ENCODE data around the gene NETO2. TPM values are rescaled to one million over a fixed set of nuclear protein-coding genes. Genes with fewer than 3 reads are reported as not detected.

Gene NETO2
- total and polyA plus RNA-seq, 2 of the 13 experiments (the other 11 are each of a cell fraction or from before 2014, with no cell fraction given) = 8.2 to 13.5 TPM

DNA sequence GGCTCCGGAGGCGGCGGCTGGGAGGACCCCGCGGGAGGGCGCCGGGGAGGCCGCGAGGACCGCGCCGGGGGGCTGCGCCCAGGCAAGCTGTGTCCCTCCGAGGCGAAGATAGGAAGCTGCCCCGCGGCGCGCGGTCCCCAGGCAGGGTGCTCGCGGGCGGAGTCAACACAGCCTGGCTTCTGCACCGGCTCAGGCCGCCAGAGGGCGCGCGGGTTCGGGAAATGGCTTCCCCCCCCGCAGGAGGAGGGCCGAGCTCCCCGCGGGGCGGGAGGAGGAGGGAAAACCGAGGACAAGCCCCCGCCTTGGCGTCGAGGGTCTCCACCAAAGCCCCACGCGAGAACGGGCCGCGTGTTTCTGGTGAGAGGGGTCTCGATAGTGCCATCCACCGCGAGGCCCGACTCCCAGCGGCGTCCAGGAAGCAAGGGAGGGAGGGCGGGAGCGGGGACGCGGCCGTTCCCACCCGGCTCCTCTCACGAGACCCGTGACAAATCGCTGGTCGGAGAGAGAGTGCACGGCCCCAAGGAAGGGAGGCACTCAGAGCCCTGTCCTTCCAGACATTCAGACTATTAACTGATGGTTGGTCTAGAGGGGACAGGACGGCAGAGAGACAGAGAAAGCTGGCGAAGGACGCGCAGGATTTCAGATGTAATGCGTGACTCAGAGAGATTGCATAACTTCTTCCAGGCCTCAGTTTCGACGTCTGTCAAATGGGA lies 105.8 kb downstream of the NETO2 start (continued):
- TF ChIP-seq CTCF (CRISPR knock-in tag; IDR thresholded peaks at IDR 0.05) = peak; percentile 98
- TF ChIP-seq HMGA1 (CRISPR knock-in tag; conservative IDR thresholded peaks at IDR 0.05) = no peak
- TF ChIP-seq ZNF335 (CRISPR knock-in tag; IDR thresholded peaks at IDR 0.05) = no peak
- no peak for TF ChIP-seq ZNF12 (CRISPR knock-in tag; IDR thresholded peaks at IDR 0.05)
- peak; percentile 93 for TF ChIP-seq ZSCAN25 (CRISPR knock-in tag; IDR thresholded peaks at IDR 0.05)
- TF ChIP-seq NFE2L1 (CRISPR knock-in tag; IDR thresholded peaks at IDR 0.05; ENCODE audit: borderline replicate concordance) = no peak
- peak; percentile 92 for TF ChIP-seq ZNF343 (CRISPR knock-in tag; IDR thresholded peaks at IDR 0.05)
- peak; percentile 39; the same call in 1 of the 2 replicates for TF ChIP-seq ZNF563 (CRISPR knock-in tag; IDR thresholded peaks at IDR 0.05)
- TF ChIP-seq SATB2 (CRISPR knock-in tag; IDR thresholded peaks at IDR 0.05) = no peak
- no peak for TF ChIP-seq ZNF567 (CRISPR knock-in tag; IDR thresholded peaks at IDR 0.05; ENCODE audit: borderline replicate concordance)
- TF ChIP-seq POLR2G (IDR thresholded peaks at IDR 0.05; ENCODE audit: low read depth, low read length) = no peak
- TF ChIP-seq ZNF615 (CRISPR knock-in tag; IDR thresholded peaks at IDR 0.05; ENCODE audit: borderline replicate concordance) = no peak
- TF ChIP-seq ZSCAN12 (CRISPR knock-in tag; IDR thresholded peaks at IDR 0.05) = no peak
- TF ChIP-seq ZNF274 (CRISPR knock-in tag; IDR thresholded peaks at IDR 0.05) = 0 out of 2 replicates have a peak, but pooled peaks have one; percentile 51
- 0 out of 2 replicates have a peak, but pooled peaks have one; percentile 19 for TF ChIP-seq ZNF124 (CRISPR knock-in tag; IDR thresholded peaks at IDR 0.05)
- no peak for TF ChIP-seq SNAPC4 (CRISPR knock-in tag; IDR thresholded peaks at IDR 0.05)
- TF ChIP-seq RARG (CRISPR knock-in tag; IDR thresholded peaks at IDR 0.05; ENCODE audit: low read depth) = no peak
- peak; percentile 92; the same call in 1 of the 2 replicates for TF ChIP-seq GTF3A (CRISPR knock-in tag; conservative IDR thresholded peaks at IDR 0.05)
- peak; percentile 80 for TF ChIP-seq GABPB1 (CRISPR knock-in tag; IDR thresholded peaks at IDR 0.05)
- TF ChIP-seq ZNF180 (CRISPR knock-in tag; IDR thresholded peaks at IDR 0.05; ENCODE audit: borderline replicate concordance, low read depth) = no peak
- 0 out of 2 replicates have a peak, but pooled peaks have one; percentile 68 for TF ChIP-seq ZNF430 (CRISPR knock-in tag; IDR thresholded peaks at IDR 0.05)
- TF ChIP-seq ZNF30 (CRISPR knock-in tag; IDR thresholded peaks at IDR 0.05) = no peak
- TF ChIP-seq, protein P1, sequence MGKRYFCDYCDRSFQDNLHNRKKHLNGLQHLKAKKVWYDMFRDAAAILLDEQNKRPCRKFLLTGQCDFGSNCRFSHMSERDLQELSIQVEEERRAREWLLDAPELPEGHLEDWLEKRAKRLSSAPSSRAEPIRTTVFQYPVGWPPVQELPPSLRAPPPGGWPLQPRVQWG (CRISPR knock-in tag; IDR thresholded peaks at IDR 0.05; ENCODE audit: borderline replicate concordance, low read depth) = no peak
- 0 out of 2 replicates have a peak, but pooled peaks have one; percentile 49 for TF ChIP-seq ESRRA (CRISPR knock-in tag; IDR thresholded peaks at IDR 0.05; ENCODE audit: low read depth)

Measured in HepG2 (cell line).